ENCODE results near the gene LRRTM1.

The LRRTM1 gene, protein sequence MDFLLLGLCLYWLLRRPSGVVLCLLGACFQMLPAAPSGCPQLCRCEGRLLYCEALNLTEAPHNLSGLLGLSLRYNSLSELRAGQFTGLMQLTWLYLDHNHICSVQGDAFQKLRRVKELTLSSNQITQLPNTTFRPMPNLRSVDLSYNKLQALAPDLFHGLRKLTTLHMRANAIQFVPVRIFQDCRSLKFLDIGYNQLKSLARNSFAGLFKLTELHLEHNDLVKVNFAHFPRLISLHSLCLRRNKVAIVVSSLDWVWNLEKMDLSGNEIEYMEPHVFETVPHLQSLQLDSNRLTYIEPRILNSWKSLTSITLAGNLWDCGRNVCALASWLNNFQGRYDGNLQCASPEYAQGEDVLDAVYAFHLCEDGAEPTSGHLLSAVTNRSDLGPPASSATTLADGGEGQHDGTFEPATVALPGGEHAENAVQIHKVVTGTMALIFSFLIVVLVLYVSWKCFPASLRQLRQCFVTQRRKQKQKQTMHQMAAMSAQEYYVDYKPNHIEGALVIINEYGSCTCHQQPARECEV

DNA sequence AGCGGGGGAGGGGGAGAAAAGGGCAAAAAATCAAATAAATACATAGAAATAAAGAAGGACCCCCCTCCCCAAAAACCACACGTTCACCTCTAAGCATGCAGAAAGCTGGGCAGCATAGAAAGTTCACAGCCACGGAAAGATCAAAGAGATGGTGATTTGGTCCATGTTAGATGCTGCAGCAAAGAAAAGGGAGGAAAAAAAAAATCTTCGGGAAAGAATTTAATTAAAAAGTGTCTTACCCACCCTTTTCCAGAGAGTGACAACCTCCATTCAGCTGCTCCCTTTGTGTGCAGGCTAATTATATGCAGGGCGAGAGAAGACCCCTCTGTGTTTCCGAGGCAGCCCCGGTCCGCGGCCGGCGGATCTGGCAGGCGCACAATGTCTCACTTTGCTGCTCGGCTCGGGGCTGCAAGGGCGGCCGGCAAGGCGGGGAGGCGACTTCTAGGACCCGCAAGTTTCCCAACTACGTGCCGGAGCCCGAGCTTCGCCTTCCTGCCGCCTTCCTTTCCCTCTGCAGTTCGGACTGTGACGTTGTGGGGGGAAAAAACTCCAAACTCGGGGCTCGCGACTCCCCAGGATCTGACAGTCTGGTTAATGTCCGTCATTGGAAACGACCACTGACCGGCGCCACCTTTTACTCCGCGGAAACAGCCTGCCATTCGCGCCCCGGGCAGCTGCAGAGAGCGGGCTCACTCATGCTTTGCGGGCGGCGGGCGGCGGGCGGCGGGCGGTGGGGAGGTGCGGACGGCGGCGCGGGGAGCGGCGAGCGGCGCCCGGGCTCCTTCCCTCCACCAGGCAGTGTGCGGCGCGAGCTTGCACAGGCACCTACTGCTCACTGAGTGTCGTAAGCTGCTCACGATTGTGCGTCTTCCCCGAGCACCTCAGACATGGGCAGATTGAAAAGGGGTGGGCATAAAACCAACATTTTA, at the start of gene LRRTM1:
Gene LRRTM1, minus strand, starts transcription at position 844 of the 929 bp plus-strand sequence. CDS start 933 bp downstream, outside the sequence.
- DNase-seq: no peak

- no peak for DNase-seq
Measured at GRCh38 chr2:80351231-80351630, 46.7 kb upstream of the LRRTM1 start.

DNA sequence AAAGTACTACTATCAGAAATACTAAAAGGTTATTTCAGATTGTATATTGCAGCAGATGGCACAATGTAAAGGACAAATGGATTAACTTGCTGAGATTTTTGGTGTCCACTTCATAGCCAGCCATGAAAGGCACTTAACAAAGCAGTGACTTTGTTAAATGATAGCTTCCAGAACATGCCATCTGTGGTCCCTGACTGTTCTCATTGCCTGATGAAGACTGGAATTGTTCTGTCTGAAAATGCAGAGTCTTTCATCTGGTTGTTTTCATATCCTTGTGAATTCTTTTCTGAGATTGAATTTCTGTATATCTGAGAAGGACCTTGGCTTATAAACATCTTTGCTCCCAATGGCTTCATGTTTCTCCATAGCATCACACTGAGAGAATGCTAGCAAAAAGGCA, 44.4 kb upstream of the LRRTM1 start:
- DNase-seq: no peak

DNA sequence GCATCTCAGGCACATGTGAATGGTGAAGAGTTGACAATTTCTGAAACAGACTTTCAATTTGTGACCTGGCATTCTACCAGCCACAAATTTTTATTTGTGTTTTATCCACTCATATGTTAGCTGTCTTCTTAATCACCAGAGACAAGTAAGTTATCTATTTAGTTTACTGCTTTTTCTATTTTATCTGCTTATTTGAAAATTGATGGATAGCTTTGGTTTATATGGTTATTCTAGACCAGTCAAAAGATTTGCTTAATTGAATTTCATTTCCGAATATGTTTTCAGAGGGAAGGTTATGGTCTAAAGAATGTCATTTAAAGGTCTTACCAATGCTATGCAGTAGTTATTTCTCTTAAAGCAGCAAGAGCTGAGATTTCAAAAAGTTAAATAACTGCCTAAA, 43.5 kb upstream of the LRRTM1 start:
- DNase-seq: no peak

GRCh38 chr2:80340022-80340421, 35.5 kb upstream of the LRRTM1 start:
- no peak for DNase-seq

DNA sequence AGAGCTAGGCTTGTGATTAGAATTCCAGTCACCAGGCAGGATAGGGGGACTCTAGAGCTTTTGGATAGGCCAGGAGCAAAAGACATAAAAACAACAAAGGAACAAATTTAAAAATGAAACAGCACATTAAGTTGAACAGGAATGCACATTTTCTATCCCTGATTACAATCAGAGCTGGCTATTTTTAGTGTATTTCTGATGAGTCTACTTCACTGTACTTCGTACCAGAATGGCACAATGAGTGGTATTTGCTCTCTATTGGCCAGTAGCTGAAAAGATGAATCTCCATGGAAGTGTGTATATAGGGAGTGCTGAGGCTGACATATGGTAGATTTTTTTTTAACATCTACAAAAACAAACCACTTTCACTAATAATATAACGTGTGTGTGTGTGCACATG, 34.2 kb upstream of the LRRTM1 start:
- no peak for DNase-seq

DNA sequence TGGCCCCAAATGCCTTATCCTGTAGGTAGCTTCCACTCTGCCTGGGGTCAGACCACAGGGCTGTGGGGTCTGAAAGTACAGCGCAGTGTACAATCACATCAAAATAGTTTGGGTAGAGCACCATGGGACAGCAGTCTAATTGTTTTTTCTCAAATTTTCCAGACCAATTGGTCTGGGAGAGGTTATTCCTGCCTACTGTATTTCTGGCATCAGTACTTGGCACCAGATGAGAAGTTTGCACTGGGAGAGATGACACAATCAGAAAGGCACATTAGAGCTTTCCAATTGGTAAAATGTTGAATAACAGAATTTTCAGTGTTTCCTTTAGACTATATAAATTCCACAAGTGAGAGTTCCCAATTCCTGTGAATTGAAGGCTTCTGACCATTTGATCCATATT, 30.9 kb upstream of the LRRTM1 start:
- no peak for DNase-seq

- no peak for DNase-seq
Measured at GRCh38 chr2:80333886-80334285, 29.3 kb upstream of the LRRTM1 start.

GRCh38 chr2:80330527-80331450, 26.2 kb upstream of the LRRTM1 start:
- DNase-seq: no peak

DNA sequence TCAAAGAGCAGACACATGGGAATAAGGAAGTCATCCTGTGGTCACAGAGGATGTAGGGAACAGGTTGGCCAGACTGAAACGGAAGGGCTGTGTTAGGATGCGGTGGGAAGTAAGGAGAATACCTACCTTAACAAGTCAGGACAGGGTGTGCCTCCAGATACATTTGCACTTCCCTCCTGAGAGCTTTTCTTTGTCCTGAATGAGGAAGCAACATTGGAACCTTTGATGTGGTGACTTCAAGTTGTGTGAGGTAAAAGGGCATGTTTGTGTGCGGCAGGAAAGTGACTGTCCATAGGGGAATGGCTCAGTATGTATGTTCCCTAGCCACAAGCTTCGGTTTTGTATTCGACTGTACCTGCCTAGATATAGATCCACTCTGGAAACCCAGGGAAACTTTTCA, 24.9 kb upstream of the LRRTM1 start:
- no peak for DNase-seq

DNA sequence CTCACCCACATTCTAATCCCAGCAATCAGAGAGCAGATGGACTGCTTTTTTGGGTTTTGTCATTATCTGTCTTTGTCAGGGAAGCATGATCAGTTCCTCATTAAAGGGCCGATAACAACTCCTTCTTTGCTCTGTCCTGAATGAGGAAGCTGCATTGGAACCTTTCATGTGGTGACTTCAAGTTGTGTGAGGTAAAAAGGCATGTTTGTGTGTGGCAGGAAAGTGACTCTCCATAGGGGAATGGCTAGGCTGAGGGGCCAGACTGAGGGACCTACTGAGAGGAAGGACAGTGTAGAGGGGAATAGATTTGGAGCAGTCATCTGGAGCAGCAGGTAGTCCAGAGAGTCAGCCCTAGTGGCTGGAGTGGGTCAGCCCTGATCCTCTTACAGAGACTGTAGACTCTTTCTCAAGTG, 23.6 kb upstream of the LRRTM1 start:
- DNase-seq: no peak

- no peak for DNase-seq
Measured at GRCh38 chr2:80326861-80327260, 22.3 kb upstream of the LRRTM1 start.

- DNase-seq: no peak
Measured at GRCh38 chr2:80326214-80326613, 21.7 kb upstream of the LRRTM1 start.

- no peak for DNase-seq
Measured at GRCh38 chr2:80324525-80324924, 20.0 kb upstream of the LRRTM1 start.

- DNase-seq: no peak
Measured at GRCh38 chr2:80323610-80324009, 19.1 kb upstream of the LRRTM1 start.

DNA sequence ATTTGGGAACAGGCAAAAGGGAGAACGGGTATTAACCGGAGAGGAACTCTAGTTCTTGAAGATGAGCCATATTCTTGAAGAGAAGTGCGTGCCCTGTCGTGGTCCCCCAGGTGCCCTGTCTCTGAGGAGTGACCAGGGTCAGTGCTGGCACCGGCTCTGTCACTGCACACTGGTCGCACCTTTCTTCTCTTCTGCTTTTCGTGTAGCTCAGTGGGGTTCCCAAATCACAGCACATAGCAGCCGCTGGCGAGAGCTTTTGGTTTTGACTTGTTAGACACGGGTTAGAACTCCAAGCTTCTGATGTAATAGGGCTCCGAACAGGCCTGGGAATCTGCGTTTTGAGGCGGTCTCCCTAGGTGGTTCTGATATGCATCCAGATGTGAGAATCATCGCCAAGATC, 18.4 kb upstream of the LRRTM1 start:
- no peak for DNase-seq

- DNase-seq: no peak
Measured at GRCh38 chr2:80322311-80322920, 17.9 kb upstream of the LRRTM1 start.

GRCh38 chr2:80312282-80312839, 7.8 kb upstream of the LRRTM1 start:
- no peak for DNase-seq

GRCh38 chr2:80311304-80311703, 6.8 kb upstream of the LRRTM1 start:
- DNase-seq: no peak

- DNase-seq: no peak
Measured at GRCh38 chr2:80303006-80303908, 1.3 kb downstream of the LRRTM1 start.

Data from suppressor macrophage treated with lipopolysaccharide for 1 hour (primary cell).